Smooth muscle cell (in vitro differentiated cells): ENCODE measurements around the gene STAU1. TPM values are rescaled to one million over a fixed set of nuclear protein-coding genes. Genes with fewer than 3 reads are reported as not detected.

ENCODE experiments used
- DNase-seq: peaks from one replicate; lab custom pipeline; 2025; ENCODE audit not compliant: unreplicated experiment; lab: John Stamatoyannopoulos, UW
- H2AFZ ChIP-seq: fragments of 200-600 bp; sonication (generic); 2 replicates; pipeline ENCODE4 v1.6.0; 2016; ENCODE audit warnings: antibody characterized with exemption, low read depth, mild to moderate bottlenecking
- H3F3A ChIP-seq: fragments of 200-600 bp; sonication (generic); 2 replicates; pipeline ENCODE4 v1.6.0; 2017; ENCODE audit warnings: antibody characterized with exemption, low read depth
- H3K27ac ChIP-seq: fragments of 200-600 bp; sonication (generic); 2 replicates; pipeline ENCODE4 v1.5.1; 2016; ENCODE audit warnings: low read depth, mild to moderate bottlenecking
- H3K27me3 ChIP-seq: fragments of 200-600 bp; sonication (generic); 2 replicates; pipeline ENCODE4 v1.6.1; 2016; ENCODE audit warnings: low read depth, mild to moderate bottlenecking
- H3K36me3 ChIP-seq: fragments of 200-600 bp; sonication (generic); 2 replicates; pipeline ENCODE4 v1.5.1; 2016; ENCODE audit warnings: low read depth
- H3K4me1 ChIP-seq: fragments of 200-600 bp; sonication (generic); 2 replicates; pipeline ENCODE4 v1.5.1; 2016; ENCODE audit warnings: low read depth
- H3K4me2 ChIP-seq: fragments of 200-600 bp; sonication (generic); 2 replicates; pipeline ENCODE4 v1.6.0; 2016; ENCODE audit warnings: mild to moderate bottlenecking
- H3K4me3 ChIP-seq: fragments of 200-600 bp; sonication (generic); 2 replicates; pipeline ENCODE4 v1.5.1; 2016; ENCODE audit warnings: mild to moderate bottlenecking
- H3K79me2 ChIP-seq: fragments of 200-600 bp; sonication (generic); 2 replicates; pipeline ENCODE4 v1.6.0; 2016; ENCODE audit warnings: low read depth, mild to moderate bottlenecking
- H3K9ac ChIP-seq: fragments of 200-600 bp; sonication (generic); 2 replicates; pipeline ENCODE4 v1.6.0; 2016; ENCODE audit warnings: low read depth
- H3K9me3 ChIP-seq: fragments of 200-600 bp; sonication (generic); replicated peaks from 2 replicates; pipeline ENCODE4 v1.5.1; 2016; ENCODE audit warnings: low read depth
- H4K20me1 ChIP-seq: fragments of 200-600 bp; sonication (generic); 2 replicates; pipeline ENCODE4 v1.6.0; 2016; ENCODE audit warnings: low read depth
- WGBS: methylation state at CpG from one replicate; pipeline ENCODE4 v1.1.7; 2016; ENCODE audit warnings: low lambda C conversion rate; 5-methylcytosine and 5-hydroxymethylcytosine counted together
- polyA plus RNA-seq: library from polyadenylated mRNA; unstranded; fragments of >200 nt; fragmentation: Nextera tagmentation; extraction: Ambion mirVana; gene quantifications from 2 replicates; pipeline ENCODE4 v1.2.1, GENCODE V29; 2016
- total RNA-seq: library from RNA; depleted of rRNA; stranded (reverse); fragments of >200 nt; gene quantifications from 2 replicates; pipeline ENCODE4 v1.2.3, GENCODE V29; 2014
- TF ChIP-seq, protein P1 (sequence below): fragments of 200-600 bp; sonication (generic); IDR thresholded peaks from 2 replicates; pipeline ENCODE4 v1.5.1; 2017; ENCODE audit warnings: borderline replicate concordance, mild to moderate bottlenecking, antibody characterized with exemption; ENCODE audit not compliant: insufficient read depth, poor library complexity, severe bottlenecking

Gene STAU1
- total and polyA plus RNA-seq, 2 experiments from 2014 or later = 42.2 to 45.1 TPM

DNA sequence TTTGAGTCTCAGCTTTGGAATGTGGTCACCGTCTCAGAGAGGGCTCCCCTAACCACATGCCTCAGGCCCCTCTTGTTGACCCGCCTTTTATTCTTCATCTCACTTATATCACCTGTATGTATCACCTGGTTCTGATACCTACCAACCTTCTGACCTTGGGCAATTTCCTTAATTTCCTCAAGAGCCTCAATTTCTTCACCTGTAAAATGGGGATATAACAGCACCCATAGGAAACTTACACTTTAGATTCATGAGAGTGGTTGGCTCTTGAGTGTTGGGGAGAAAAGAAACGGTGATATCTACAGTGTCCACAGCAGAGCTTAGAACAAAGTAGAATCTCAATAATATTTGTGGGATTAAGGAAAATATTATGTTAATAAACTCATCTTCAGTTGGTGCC is 27.1 kb upstream of the STAU1 start:
- H3K4me1 ChIP-seq = peaks cover 3% of the 10 kb centered on the region
- WGBS = 94% methylated on average over 3 of the region's 3 CpGs
- no peaks in the 10 kb centered on the region for H3K9me3 ChIP-seq
- H2AFZ ChIP-seq = no peak overlapping the region
- no peaks in the 10 kb centered on the region for H3K36me3 ChIP-seq
- no peaks in the 10 kb centered on the region for H3F3A ChIP-seq
- no peak for DNase-seq
- H3K79me2 ChIP-seq = peaks cover 8% of the 10 kb centered on the region
- no peak overlapping the region for H3K4me3 ChIP-seq
- H3K9ac ChIP-seq = no peak overlapping the region
- no peak overlapping the region for H3K4me2 ChIP-seq
- no peak overlapping the region for H3K27ac ChIP-seq
- H3K27me3 ChIP-seq = no peaks in the 10 kb centered on the region
- TF ChIP-seq, protein P1, sequence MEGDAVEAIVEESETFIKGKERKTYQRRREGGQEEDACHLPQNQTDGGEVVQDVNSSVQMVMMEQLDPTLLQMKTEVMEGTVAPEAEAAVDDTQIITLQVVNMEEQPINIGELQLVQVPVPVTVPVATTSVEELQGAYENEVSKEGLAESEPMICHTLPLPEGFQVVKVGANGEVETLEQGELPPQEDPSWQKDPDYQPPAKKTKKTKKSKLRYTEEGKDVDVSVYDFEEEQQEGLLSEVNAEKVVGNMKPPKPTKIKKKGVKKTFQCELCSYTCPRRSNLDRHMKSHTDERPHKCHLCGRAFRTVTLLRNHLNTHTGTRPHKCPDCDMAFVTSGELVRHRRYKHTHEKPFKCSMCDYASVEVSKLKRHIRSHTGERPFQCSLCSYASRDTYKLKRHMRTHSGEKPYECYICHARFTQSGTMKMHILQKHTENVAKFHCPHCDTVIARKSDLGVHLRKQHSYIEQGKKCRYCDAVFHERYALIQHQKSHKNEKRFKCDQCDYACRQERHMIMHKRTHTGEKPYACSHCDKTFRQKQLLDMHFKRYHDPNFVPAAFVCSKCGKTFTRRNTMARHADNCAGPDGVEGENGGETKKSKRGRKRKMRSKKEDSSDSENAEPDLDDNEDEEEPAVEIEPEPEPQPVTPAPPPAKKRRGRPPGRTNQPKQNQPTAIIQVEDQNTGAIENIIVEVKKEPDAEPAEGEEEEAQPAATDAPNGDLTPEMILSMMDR = no peak
- H4K20me1 ChIP-seq = peaks cover 1% of the 10 kb centered on the region

DNA sequence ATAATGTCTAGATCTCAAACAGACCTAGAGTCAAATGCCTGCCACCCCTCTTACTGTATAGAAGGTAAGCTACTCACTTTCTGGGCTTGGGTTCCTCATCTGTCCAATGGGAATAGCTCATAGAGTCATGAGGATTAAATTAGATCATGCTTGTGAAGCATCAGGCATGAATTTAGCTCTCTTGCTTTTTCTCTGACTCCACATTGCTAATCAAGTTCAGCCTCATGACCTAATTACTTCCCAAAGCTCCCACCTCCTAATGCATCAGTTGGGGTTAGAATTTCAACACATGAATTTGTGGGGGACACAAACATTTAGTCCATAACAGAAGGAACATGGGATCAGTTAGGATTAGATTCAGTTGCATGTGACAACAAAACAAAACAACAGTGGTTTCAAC is 26.4 kb upstream of the STAU1 start:
- no peak overlapping the region for H2AFZ ChIP-seq
- peaks cover 2% of the 10 kb centered on the region for H3K79me2 ChIP-seq
- H3K9ac ChIP-seq = no peak overlapping the region
- H3K36me3 ChIP-seq = no peaks in the 10 kb centered on the region
- H3K4me2 ChIP-seq = no peak overlapping the region
- no peak for DNase-seq
- H3K27me3 ChIP-seq = no peaks in the 10 kb centered on the region
- no peaks in the 10 kb centered on the region for H3K9me3 ChIP-seq
- H4K20me1 ChIP-seq = no peaks in the 10 kb centered on the region
- H3F3A ChIP-seq = no peaks in the 10 kb centered on the region
- no peak overlapping the region for H3K27ac ChIP-seq
- TF ChIP-seq, protein P1 = no peak
- no peak overlapping the region for H3K4me3 ChIP-seq
- no peaks in the 10 kb centered on the region for H3K4me1 ChIP-seq

DNA sequence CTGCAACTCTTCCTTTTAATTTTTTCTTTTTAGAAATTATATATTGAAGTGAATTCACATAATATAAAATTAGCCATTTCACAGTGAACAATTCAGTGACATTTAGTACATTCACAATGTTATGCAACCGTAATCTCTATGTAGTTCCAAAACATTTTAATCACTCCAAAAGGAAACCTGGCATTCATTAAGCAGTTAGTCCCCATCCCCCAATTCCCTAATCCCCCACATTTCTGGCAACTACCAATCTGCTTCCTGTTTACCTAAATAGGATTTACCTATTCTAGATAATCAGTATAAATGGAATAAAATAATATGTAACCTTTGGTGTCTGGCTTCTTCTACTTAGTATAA is 22.6 kb upstream of the STAU1 start:
- 97% methylated on average over 1 of the region's 1 CpG for WGBS
- TF ChIP-seq, protein P1 = no peak
- Histone ChIP-seq H3K9ac (no peak overlapping the region), H3K9me3 (no peaks in the 10 kb centered on the region), H3F3A (no peaks in the 10 kb centered on the region), H3K4me3 (no peak overlapping the region), H3K4me2 (no peak overlapping the region), H4K20me1 (no peaks in the 10 kb centered on the region), H2AFZ (no peak overlapping the region), H3K4me1 (no peaks in the 10 kb centered on the region), H3K36me3 (no peaks in the 10 kb centered on the region), H3K27ac (no peak overlapping the region), H3K79me2 (no peaks in the 10 kb centered on the region), H3K27me3 (no peaks in the 10 kb centered on the region)
- DNase-seq = no peak

DNA sequence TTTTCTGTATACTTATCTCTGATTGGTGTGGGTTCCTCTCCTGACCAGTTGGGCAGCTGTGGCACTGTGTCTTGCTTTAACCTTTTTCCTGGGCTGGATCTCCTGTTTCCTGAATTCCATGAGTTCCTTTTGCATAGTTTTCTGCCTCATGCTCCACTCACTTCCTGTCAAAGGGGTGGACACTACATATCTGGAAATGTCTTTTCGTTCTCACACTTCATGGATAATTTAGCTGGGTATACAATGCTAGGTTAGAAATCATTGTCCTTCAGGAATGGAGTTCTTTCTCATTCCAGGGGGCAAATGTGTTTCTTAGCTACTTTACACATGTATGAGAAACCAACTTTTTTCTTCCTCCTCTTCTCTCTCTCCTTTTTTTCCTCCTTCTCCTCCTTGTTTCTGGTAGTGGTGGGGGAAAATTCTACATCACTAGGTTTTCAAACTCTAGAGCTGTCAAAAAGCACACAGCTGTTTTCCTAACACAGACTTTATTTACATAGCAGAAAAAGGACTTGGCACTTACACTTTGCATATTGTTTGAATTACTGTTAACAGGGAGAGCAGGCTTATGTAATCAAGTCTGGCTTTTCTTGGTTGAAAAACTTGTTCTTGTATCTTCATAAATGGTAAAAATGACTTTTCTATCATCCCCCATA is 22.1 kb upstream of the STAU1 start:
- no peak overlapping the region for H2AFZ ChIP-seq
- H3K4me2 ChIP-seq = no peak overlapping the region
- no peaks in the 10 kb centered on the region for H3K4me1 ChIP-seq
- TF ChIP-seq, protein P1 = no peak
- H3K79me2 ChIP-seq = no peaks in the 10 kb centered on the region
- no peak overlapping the region for H3K4me3 ChIP-seq
- no peak overlapping the region for H3K27ac ChIP-seq
- no peak for DNase-seq
- H3K9ac ChIP-seq = no peak overlapping the region
- no peaks in the 10 kb centered on the region for H4K20me1 ChIP-seq
- no peaks in the 10 kb centered on the region for H3K36me3 ChIP-seq
- 100% methylated on average over 1 of the region's 1 CpG for WGBS
- no peaks in the 10 kb centered on the region for H3K9me3 ChIP-seq
- no peaks in the 10 kb centered on the region for H3K27me3 ChIP-seq
- H3F3A ChIP-seq = no peaks in the 10 kb centered on the region
